ENCODE measurements around the gene MAPKAP1.

DNA sequence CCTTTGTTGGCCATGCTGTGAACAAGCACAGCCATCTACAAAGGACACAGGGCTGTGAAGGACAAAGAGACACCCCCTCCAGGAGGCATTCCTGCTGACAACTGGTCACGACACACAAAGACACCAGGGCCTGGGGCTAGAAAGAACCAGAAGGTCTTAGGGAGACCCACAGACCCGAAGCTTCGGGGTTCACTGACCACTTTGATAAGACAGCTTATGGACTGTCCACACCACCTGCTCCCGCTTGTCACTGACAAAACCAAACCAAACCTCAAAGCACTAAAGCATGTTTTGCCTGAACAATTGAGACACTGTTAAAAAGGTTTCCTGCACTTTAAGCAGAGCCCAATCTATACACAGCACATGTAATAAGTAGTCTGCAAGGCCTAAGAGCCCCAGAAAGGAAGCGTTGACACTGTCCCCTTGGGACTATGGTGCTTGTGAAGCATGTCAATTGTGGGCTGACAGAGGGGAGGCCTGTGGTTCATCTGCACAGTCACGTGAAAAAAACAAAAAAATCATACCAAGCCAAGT lies 260.4 kb downstream of the MAPKAP1 start:
- TF ChIP-seq, protein P1, sequence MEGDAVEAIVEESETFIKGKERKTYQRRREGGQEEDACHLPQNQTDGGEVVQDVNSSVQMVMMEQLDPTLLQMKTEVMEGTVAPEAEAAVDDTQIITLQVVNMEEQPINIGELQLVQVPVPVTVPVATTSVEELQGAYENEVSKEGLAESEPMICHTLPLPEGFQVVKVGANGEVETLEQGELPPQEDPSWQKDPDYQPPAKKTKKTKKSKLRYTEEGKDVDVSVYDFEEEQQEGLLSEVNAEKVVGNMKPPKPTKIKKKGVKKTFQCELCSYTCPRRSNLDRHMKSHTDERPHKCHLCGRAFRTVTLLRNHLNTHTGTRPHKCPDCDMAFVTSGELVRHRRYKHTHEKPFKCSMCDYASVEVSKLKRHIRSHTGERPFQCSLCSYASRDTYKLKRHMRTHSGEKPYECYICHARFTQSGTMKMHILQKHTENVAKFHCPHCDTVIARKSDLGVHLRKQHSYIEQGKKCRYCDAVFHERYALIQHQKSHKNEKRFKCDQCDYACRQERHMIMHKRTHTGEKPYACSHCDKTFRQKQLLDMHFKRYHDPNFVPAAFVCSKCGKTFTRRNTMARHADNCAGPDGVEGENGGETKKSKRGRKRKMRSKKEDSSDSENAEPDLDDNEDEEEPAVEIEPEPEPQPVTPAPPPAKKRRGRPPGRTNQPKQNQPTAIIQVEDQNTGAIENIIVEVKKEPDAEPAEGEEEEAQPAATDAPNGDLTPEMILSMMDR (IDR thresholded peaks at IDR 0.05): no peak
- no peak for TF ChIP-seq POLR2A (IDR thresholded peaks at IDR 0.05)
